H1 (cell line): ENCODE results near the gene EIF3J. TPM values are rescaled to one million over a fixed set of nuclear protein-coding genes. Genes with fewer than 3 reads are reported as not detected.

Source experiments
- CTCF ChIA-PET: fragments of 300-600 bp; sonication (Branson Sonifier 250); formaldehyde crosslinking; loops from one replicate; lab custom pipeline; 2021; ENCODE audit not compliant: partially characterized antibody; lab: Charles Lee
- POLR2A ChIA-PET: fragments of 300-600 bp; sonication (Branson Sonifier 250); formaldehyde crosslinking; loops from one replicate; lab custom pipeline; 2021; ENCODE audit warnings: inconsistent platforms; ENCODE audit not compliant: partially characterized antibody; lab: Charles Lee
- DNase-seq, 2 experiments: peaks; one replicate each; pipeline versions ENCODE4 v3.0.0 to v3.0.0-alpha.2; 2010 to 2022; ENCODE audit warnings: low spot score in 2 of 2, low read depth in 1 of 2, mixed read lengths in 1 of 2
- FAIRE-seq: peaks from 2 replicates; lab custom pipeline; 2011; peaks lifted over from hg19 to GRCh38; lab: Jason Lieb, UNC
- H2AFZ ChIP-seq: 2 replicates; pipeline ENCODE4 v1.8.1; 2012; ENCODE audit warnings: low read length, inconsistent platforms
- H2AK5ac ChIP-seq: 2 replicates; pipeline ENCODE4 v1.6.1; 2013; ENCODE audit warnings: low read depth, low read length
- H2BK120ac ChIP-seq: replicated peaks from 2 replicates; pipeline ENCODE3; 2013; ENCODE audit warnings: low read depth, low read length, inconsistent platforms
- H2BK12ac ChIP-seq: 2 replicates; pipeline ENCODE4 v1.6.1; 2013; ENCODE audit warnings: low read depth, low read length
- H2BK15ac ChIP-seq: 2 replicates; pipeline ENCODE4 v1.6.1; 2013; ENCODE audit warnings: low read length
- H2BK20ac ChIP-seq: 2 replicates; pipeline ENCODE4 v1.6.1; 2013; ENCODE audit warnings: low read length
- H2BK5ac ChIP-seq: 2 replicates; pipeline ENCODE4 v1.6.1; 2013; ENCODE audit warnings: low read depth, low read length
- H3K14ac ChIP-seq: 2 replicates; pipeline ENCODE4 v1.6.1; 2013; ENCODE audit warnings: inconsistent platforms; ENCODE audit not compliant: insufficient read length
- H3K18ac ChIP-seq: 2 replicates; pipeline ENCODE4 v1.6.1; 2013; ENCODE audit warnings: low read length; ENCODE audit errors: extremely low read depth
- H3K23ac ChIP-seq: 2 replicates; pipeline ENCODE4 v1.6.1; 2013; ENCODE audit warnings: inconsistent platforms; ENCODE audit not compliant: insufficient read length
- H3K23me2 ChIP-seq: 2 replicates; pipeline ENCODE4 v1.6.1; 2013; ENCODE audit warnings: low read depth, low read length
- H3K27ac ChIP-seq: 2 replicates; pipeline ENCODE4 v1.6.1; 2011; ENCODE audit warnings: low read depth, low read length, inconsistent platforms
- H3K27me3 ChIP-seq, 4 experiments: replicated peaks in 1 of 4; 1 replicate in 1 of 4; 2 replicates in 3 of 4; pipeline versions ENCODE4 v1.6.1 to v1.8.1; 2011 to 2013; ENCODE audit warnings: low read length in 3 of 4, mild to moderate bottlenecking in 3 of 4, inconsistent platforms in 2 of 4, mixed read lengths in 2 of 4, moderate library complexity in 1 of 4; ENCODE audit not compliant: control insufficient read depth in 3 of 4, insufficient read depth in 3 of 4; ENCODE audit errors: extremely low read depth in 1 of 4
- H3K36me3 ChIP-seq, 4 experiments: 2 replicates each; pipeline versions ENCODE4 v1.6.1 to v1.8.1; 2011 to 2013; ENCODE audit warnings: mild to moderate bottlenecking in 4 of 4, low read length in 3 of 4, moderate library complexity in 2 of 4, control low read depth in 1 of 4, inconsistent platforms in 1 of 4; ENCODE audit not compliant: insufficient read depth in 4 of 4, control insufficient read depth in 2 of 4
- H3K4ac ChIP-seq: replicated peaks from 2 replicates; pipeline ENCODE3; 2013; ENCODE audit warnings: low read length, low read depth, mixed read lengths, inconsistent platforms; ENCODE audit not compliant: insufficient read length
- H3K4me1 ChIP-seq, 4 experiments: replicated peaks in 1 of 4; 1 replicate in 1 of 4; 2 replicates in 3 of 4; pipeline versions ENCODE4 v1.6.1 to v1.8.1; 2011 to 2013; ENCODE audit warnings: low read length in 3 of 4, inconsistent platforms in 2 of 4, mixed read lengths in 1 of 4; ENCODE audit not compliant: insufficient read depth in 4 of 4, control insufficient read depth in 3 of 4
- H3K4me2 ChIP-seq, 2 experiments: 2 replicates each; pipeline versions ENCODE4 v1.6.1 to v1.8.1; 2011 to 2013; ENCODE audit warnings: low read depth in 2 of 2, low read length in 2 of 2, control low read depth in 1 of 2, inconsistent platforms in 1 of 2, mild to moderate bottlenecking in 1 of 2; ENCODE audit not compliant: insufficient read depth in 1 of 2
- H3K4me3 ChIP-seq, 4 experiments: fragments of 200-600, 300-600 bp in 1 of 4; sonication (generic), shearing (Covaris generic), sonication (Bioruptor Twin) in 1 of 4; 2 replicates each; pipeline versions ENCODE4 v1.5.1 to v1.8.1; 2011 to 2016; ENCODE audit warnings: low read length in 4 of 4, low read depth in 3 of 4, control low read depth in 2 of 4, inconsistent platforms in 2 of 4, mild to moderate bottlenecking in 2 of 4, mixed read lengths in 1 of 4, moderate library complexity in 1 of 4; ENCODE audit not compliant: insufficient read depth in 2 of 4; ENCODE audit errors: extremely low read depth in 1 of 4
- H3K56ac ChIP-seq: replicated peaks from 2 replicates; pipeline ENCODE3; 2013; ENCODE audit warnings: low read depth, mild to moderate bottlenecking, mixed read lengths, low read length, inconsistent platforms; ENCODE audit not compliant: insufficient read length
- H3K79me1 ChIP-seq: 2 replicates; pipeline ENCODE4 v1.6.1; 2013; ENCODE audit warnings: low read depth, low read length, control low read depth
- H3K79me2 ChIP-seq, 2 experiments: 2 replicates each; pipeline versions ENCODE4 v1.6.1 to v1.8.1; 2012 to 2013; ENCODE audit warnings: low read length in 2 of 2, mild to moderate bottlenecking in 2 of 2, inconsistent platforms in 1 of 2; ENCODE audit not compliant: insufficient read depth in 2 of 2, control insufficient read depth in 1 of 2
- H3K9ac ChIP-seq, 4 experiments: replicated peaks in 1 of 4; 1 replicate in 1 of 4; 2 replicates in 3 of 4; pipeline versions ENCODE4 v1.6.1 to v1.8.1; 2011 to 2013; ENCODE audit warnings: low read depth in 3 of 4, low read length in 3 of 4, control low read depth in 2 of 4, mild to moderate bottlenecking in 2 of 4, moderate library complexity in 2 of 4, inconsistent platforms in 1 of 4; ENCODE audit errors: extremely low read depth in 1 of 4
- H3K9me3 ChIP-seq, 2 experiments: 2 replicates each; pipeline versions ENCODE4 v1.6.1 to v1.8.1; 2012 to 2013; ENCODE audit warnings: mild to moderate bottlenecking in 2 of 2, moderate library complexity in 2 of 2, control low read depth in 1 of 2, inconsistent platforms in 1 of 2, low read depth in 1 of 2, low read length in 1 of 2, mixed read lengths in 1 of 2; ENCODE audit not compliant: insufficient read depth in 2 of 2
- H4K20me1 ChIP-seq, 2 experiments: replicated peaks in 1 of 2; 2 replicates each; pipeline versions ENCODE3 to v1.8.1; 2011 to 2013; ENCODE audit warnings: inconsistent platforms in 2 of 2, low read length in 2 of 2, mild to moderate bottlenecking in 1 of 2; ENCODE audit not compliant: insufficient read depth in 2 of 2, control insufficient read depth in 1 of 2
- H4K5ac ChIP-seq: 2 replicates; pipeline ENCODE4 v1.6.1; 2013; ENCODE audit warnings: low read length, low read depth, mixed read lengths, inconsistent platforms; ENCODE audit not compliant: insufficient read length
- H4K8ac ChIP-seq: 2 replicates; pipeline ENCODE4 v1.8.0; 2013; ENCODE audit warnings: mild to moderate bottlenecking, moderate library complexity, low read length, inconsistent platforms; ENCODE audit not compliant: insufficient read depth; ENCODE audit errors: extremely low read depth
- H4K91ac ChIP-seq: replicated peaks from 2 replicates; pipeline ENCODE3; 2013; ENCODE audit warnings: low read length, mixed read lengths, inconsistent platforms; ENCODE audit not compliant: insufficient read length
- ATF3 ChIP-seq: IDR thresholded peaks from 2 replicates; pipeline ENCODE4 v1.6.1; 2011; ENCODE audit warnings: low read depth, mild to moderate bottlenecking, low read length; ENCODE audit not compliant: insufficient read depth
- CBX5 ChIP-seq: fragments of 300-800, 300-1000 bp; sonication (generic); IDR thresholded peaks from 2 replicates; pipeline ENCODE4 v1.7.1; 2016; ENCODE audit warnings: antibody characterized with exemption, low read length, low read depth
- E2F6 ChIP-seq: IDR thresholded peaks from 2 replicates; pipeline ENCODE4 v1.6.1; 2012; ENCODE audit warnings: inconsistent platforms
- GABPA ChIP-seq: IDR thresholded peaks from 2 replicates; pipeline ENCODE4 v1.6.1; 2011; ENCODE audit warnings: mild to moderate bottlenecking, low read length, moderate library complexity, borderline replicate concordance; ENCODE audit not compliant: insufficient read depth
- HDAC2 ChIP-seq, 2 experiments: fragments of 300-600 bp in 1 of 2; sonication (generic) in 1 of 2; IDR thresholded peaks; 2 replicates each; pipeline ENCODE4 v1.6.1; 2011 to 2012; ENCODE audit warnings: low read depth in 2 of 2, low read length in 2 of 2, mild to moderate bottlenecking in 2 of 2, moderate library complexity in 2 of 2, borderline replicate concordance in 1 of 2, inconsistent platforms in 1 of 2
- MAFK ChIP-seq: IDR thresholded peaks from 2 replicates; pipeline ENCODE4 v1.6.1; 2012; ENCODE audit warnings: low read depth, mild to moderate bottlenecking, improper control_type of control experiment, low read length
- MAX ChIP-seq: IDR thresholded peaks from 2 replicates; pipeline ENCODE4 v1.6.1; 2012; ENCODE audit warnings: inconsistent platforms
- TBP ChIP-seq: IDR thresholded peaks from 2 replicates; pipeline ENCODE4 v1.6.1; 2011; ENCODE audit warnings: low read depth, low read length, improper control_type of control experiment
- USF2 ChIP-seq: IDR thresholded peaks from 2 replicates; pipeline ENCODE4 v1.6.1; 2011; ENCODE audit warnings: low read length, improper control_type of control experiment
- ZNF274 ChIP-seq: IDR thresholded peaks from 2 replicates; pipeline ENCODE4 v1.7.0; 2012; ENCODE audit warnings: low read length, borderline replicate concordance; ENCODE audit errors: extremely low read depth
- WGBS, 2 experiments: shearing (Covaris generic) in 1 of 2; methylation state at CpG; one replicate each; pipeline versions ENCODE4 v1.1.6 to v1.1.7; 2013 to 2015; ENCODE audit warnings: low lambda C conversion rate in 2 of 2, mixed read lengths in 2 of 2, inconsistent platforms in 1 of 2, low coverage in 1 of 2, missing lambda C conversion rate in 1 of 2; ENCODE audit not compliant: insufficient replicate concordance in 2 of 2, insufficient coverage in 1 of 2, insufficient read length in 1 of 2; ENCODE audit errors: extremely low coverage in 1 of 2, missing lambda C conversion rate in 1 of 2; 5-methylcytosine and 5-hydroxymethylcytosine counted together
- polyA plus RNA-seq, 7 experiments: library from polyadenylated mRNA; depleted of rRNA in 3 of 7; stranded (reverse) in 5 of 7; unstranded in 2 of 7; fragments of >200 nt in 5 of 7; fragments of 200-250 nt in 2 of 7; gene quantifications; 1 replicate in 5 of 7; 2 replicates in 1 of 7; 4 replicates in 1 of 7; pipeline versions ENCODE4 v1.2.1 to v1.2.3, GENCODE V29; 2011 to 2013; ENCODE audit warnings: missing spikeins in 2 of 7, mixed read lengths in 2 of 7
- total RNA-seq: library from RNA; stranded (reverse); fragmentation: NEBNext Ultra II Directional; extraction: Animal tissue kit (Norgen Biotek cat#: 25700); gene quantifications from 2 replicates; pipeline ENCODE4 v1.2.1, GENCODE V29; 2021

EIF3J gene
- total and polyA plus RNA-seq, 2 of the 8 experiments (the other 6 are each of a cell fraction or from before 2014, with no cell fraction given), result 26.8 to 119 TPM

GRCh38 chr15:44596511-44597010 is 59.6 kb downstream of the EIF3J start:
- no peak overlapping the region for H3K14ac ChIP-seq
- no peak overlapping the region for H3K18ac ChIP-seq
- no peak overlapping the region for H2BK120ac ChIP-seq
- no peaks in the 10 kb centered on the region for H3K4me1 ChIP-seq
- H2AFZ ChIP-seq, result no peak overlapping the region
- H4K91ac ChIP-seq, result no peak overlapping the region
- peaks cover 0 to 1% of the 10 kb centered on the region in 2 experiments for H4K20me1 ChIP-seq
- no peak for FAIRE-seq
- H3K79me1 ChIP-seq, result no peaks in the 10 kb centered on the region
- H3K36me3 ChIP-seq, result peaks cover 8 to 49% (median 22%) of the 10 kb centered on the region in 4 experiments; a peak in 7 of 8 replicates
- 100% methylated on average over 1 of the region's 1 CpG; no CpG with 5 or more reads in 1 of the 2 experiments for WGBS, 2 experiments
- H3K79me2 ChIP-seq, result no peaks in the 10 kb centered on the region
- H4K8ac ChIP-seq, result no peak overlapping the region
- H3K4me2 ChIP-seq, result no peak overlapping the region
- no peak overlapping the region for H3K9ac ChIP-seq
- H2AK5ac ChIP-seq, result no peak overlapping the region
- H4K5ac ChIP-seq, result no peak overlapping the region
- H2BK20ac ChIP-seq, result no peak overlapping the region
- no peak overlapping the region for H3K27ac ChIP-seq
- H3K9me3 ChIP-seq, result no peaks in the 10 kb centered on the region
- no peak overlapping the region for H3K4me3 ChIP-seq
- no peaks in the 10 kb centered on the region for H3K23me2 ChIP-seq
- no peak for DNase-seq
- no peaks in the 10 kb centered on the region for H3K27me3 ChIP-seq
- no peak overlapping the region for H3K56ac ChIP-seq
- H2BK12ac ChIP-seq, result no peak overlapping the region
- H2BK5ac ChIP-seq, result no peak overlapping the region
- no peak overlapping the region for H3K23ac ChIP-seq
- POLR2A ChIA-PET, result interaction anchor here (0.6 kb wide), 1 partner anchor 11 kb away, joined by 3 read pairs; no protein-coding TSS in a partner anchor
- CTCF ChIA-PET, result no interaction called here
- no peak overlapping the region for H2BK15ac ChIP-seq
- no peak overlapping the region for H3K4ac ChIP-seq
- no peak for TF ChIP-seq ZNF274
- no peak for TF ChIP-seq USF2
- no peak for TF ChIP-seq MAX
- TF ChIP-seq CBX5, result no peak
- no peak for TF ChIP-seq ATF3
- TF ChIP-seq MAFK, result no peak
- no peak for TF ChIP-seq TBP
- TF ChIP-seq HDAC2 (IDR thresholded peaks at IDR 0.05; ENCODE audit: borderline replicate concordance in 1 of 2, low read depth in 2 of 2, low read length in 2 of 2), result no peak
- no peak for TF ChIP-seq GABPA
- no peak for TF ChIP-seq E2F6
